IPS DF 6.9 (cell line): ENCODE measurements around the gene PBRM1.

ENCODE experiments used
- DNase-seq: peaks from one replicate; pipeline ENCODE4 v3.0.0-alpha.2; 2013; ENCODE audit warnings: low read depth, low spot score
- H3K27ac ChIP-seq: one replicate; pipeline ENCODE4 v1.5.1; 2013; ENCODE audit warnings: low read length, control low read depth
- H3K27me3 ChIP-seq: 2 replicates; pipeline ENCODE4 v1.6.1; 2013; ENCODE audit warnings: mild to moderate bottlenecking, low read length; ENCODE audit not compliant: control insufficient read depth, insufficient read depth
- H3K36me3 ChIP-seq: 2 replicates; pipeline ENCODE4 v1.6.1; 2013; ENCODE audit warnings: low read length; ENCODE audit not compliant: control insufficient read depth, insufficient read depth
- H3K4me1 ChIP-seq: 2 replicates; pipeline ENCODE4 v1.6.1; 2013; ENCODE audit warnings: low read length; ENCODE audit not compliant: control insufficient read depth, insufficient read depth
- H3K4me3 ChIP-seq: 2 replicates; pipeline ENCODE4 v1.5.1; 2013; ENCODE audit warnings: mild to moderate bottlenecking, low read length
- H3K9me3 ChIP-seq: 2 replicates; pipeline ENCODE4 v1.6.1; 2013; ENCODE audit warnings: low read length, inconsistent platforms; ENCODE audit not compliant: control insufficient read depth, insufficient read depth
- WGBS: extraction: QIAGEN DNeasy Blood & Tissue Kit; methylation state at CpG from one replicate; pipeline ENCODE4 v1.1.7; 2013; ENCODE audit warnings: mixed read lengths, missing lambda C conversion rate; ENCODE audit not compliant: insufficient read length, insufficient coverage; 5-methylcytosine and 5-hydroxymethylcytosine counted together

PBRM1 gene

GRCh38 chr3:52703341-52703740 is 17.6 kb upstream of the PBRM1 start:
- Histone ChIP-seq H3K36me3 (no peaks in the 10 kb centered on the region), H3K4me1 (no peaks in the 10 kb centered on the region), H3K9me3 (no peaks in the 10 kb centered on the region), H3K27me3 (no peaks in the 10 kb centered on the region), H3K27ac (no peak overlapping the region), H3K4me3 (no peak overlapping the region)
- DNase-seq: no peak
- no CpG with 5 or more reads among the region's 7 CpGs for WGBS

GRCh38 chr3:52697632-52697965 is 11.9 kb upstream of the PBRM1 start:
- Histone ChIP-seq H3K36me3 (peaks cover 33% of the 10 kb centered on the region), H3K27ac (no peak overlapping the region), H3K9me3 (no peaks in the 10 kb centered on the region), H3K4me3 (no peak overlapping the region), H3K27me3 (no peaks in the 10 kb centered on the region), H3K4me1 (no peaks in the 10 kb centered on the region)
- no CpG with 5 or more reads among the region's 4 CpGs for WGBS
- no peak for DNase-seq

- no CpG with 5 or more reads among the region's 2 CpGs for WGBS
- H3K9me3 ChIP-seq: no peaks in the 10 kb centered on the region
- no peaks in the 10 kb centered on the region for H3K27me3 ChIP-seq
- no peaks in the 10 kb centered on the region for H3K4me1 ChIP-seq
- H3K4me3 ChIP-seq: no peak overlapping the region
- peaks cover 34% of the 10 kb centered on the region for H3K36me3 ChIP-seq
- no peak overlapping the region for H3K27ac ChIP-seq
- DNase-seq: no peak
Measured at GRCh38 chr3:52696830-52697631, 11.3 kb upstream of the PBRM1 start.

- H3K4me1 ChIP-seq: no peaks in the 10 kb centered on the region
- peaks cover 38% of the 10 kb centered on the region for H3K36me3 ChIP-seq
- H3K9me3 ChIP-seq: no peaks in the 10 kb centered on the region
- H3K4me3 ChIP-seq: no peak overlapping the region
- no peak for DNase-seq
- H3K27ac ChIP-seq: no peak overlapping the region
- WGBS: no CpG with 5 or more reads among the region's 4 CpGs
- no peaks in the 10 kb centered on the region for H3K27me3 ChIP-seq
Measured at GRCh38 chr3:52695798-52696671, 10.3 kb upstream of the PBRM1 start.

GRCh38 chr3:52694528-52695189 is 8.9 kb upstream of the PBRM1 start:
- no CpG with 5 or more reads among the region's 7 CpGs for WGBS
- Histone ChIP-seq H3K9me3 (no peaks in the 10 kb centered on the region), H3K27ac (no peak overlapping the region), H3K27me3 (no peaks in the 10 kb centered on the region), H3K4me1 (no peaks in the 10 kb centered on the region), H3K36me3 (peaks cover 47% of the 10 kb centered on the region), H3K4me3 (no peak overlapping the region)
- no peak for DNase-seq

- Histone ChIP-seq H3K36me3 (peaks cover 63% of the 10 kb centered on the region), H3K27me3 (no peaks in the 10 kb centered on the region), H3K4me3 (no peak overlapping the region), H3K27ac (no peak overlapping the region), H3K9me3 (no peaks in the 10 kb centered on the region), H3K4me1 (no peaks in the 10 kb centered on the region)
- DNase-seq: no peak
Measured at GRCh38 chr3:52693071-52693470, 7.4 kb upstream of the PBRM1 start.

GRCh38 chr3:52690560-52690959 is 4.8 kb upstream of the PBRM1 start:
- H3K4me1 ChIP-seq: no peaks in the 10 kb centered on the region
- WGBS: no CpG with 5 or more reads among the region's 2 CpGs
- H3K27me3 ChIP-seq: no peaks in the 10 kb centered on the region

GRCh38 chr3:52689151-52689550 is 3.4 kb upstream of the PBRM1 start:
- Histone ChIP-seq H3K4me3 (no peak overlapping the region), H3K27ac (no peak overlapping the region), H3K4me1 (no peaks in the 10 kb centered on the region), H3K9me3 (no peaks in the 10 kb centered on the region), H3K36me3 (peaks cover 51% of the 10 kb centered on the region), H3K27me3 (no peaks in the 10 kb centered on the region)
- no CpG with 5 or more reads among the region's 3 CpGs for WGBS
- DNase-seq: no peak

More at GRCh38 chr3:52690560-52690959, 4.8 kb upstream of the PBRM1 start:
- Histone ChIP-seq H3K27ac (no peak overlapping the region), H3K4me3 (no peak overlapping the region), H3K9me3 (no peaks in the 10 kb centered on the region), H3K36me3 (peaks cover 62% of the 10 kb centered on the region)
- DNase-seq: no peak

GRCh38 chr3:52688266-52688665 is 2.6 kb upstream of the PBRM1 start:
- Histone ChIP-seq H3K27me3 (no peaks in the 10 kb centered on the region), H3K4me1 (no peaks in the 10 kb centered on the region), H3K4me3 (no peak overlapping the region), H3K9me3 (no peaks in the 10 kb centered on the region), H3K27ac (no peak overlapping the region), H3K36me3 (peaks cover 46% of the 10 kb centered on the region)
- WGBS: no CpG with 5 or more reads among the region's 6 CpGs
- no peak for DNase-seq

GRCh38 chr3:52685285-52685708 is 416 bp downstream of the PBRM1 start:
- peak; percentile 25 for DNase-seq

More at GRCh38 chr3:52685285-52685708, 416 bp downstream of the PBRM1 start:
- peaks cover 28% of the 10 kb centered on the region; the same call in 1 of the 2 replicates for H3K36me3 ChIP-seq
- H3K4me1 ChIP-seq: no peaks in the 10 kb centered on the region
- WGBS: no CpG with 5 or more reads among the region's 41 CpGs
- peak overlapping the region; percentile 95; the same call in 1 of the 2 replicates for H3K4me3 ChIP-seq
- no peak overlapping the region for H3K27ac ChIP-seq
- no peaks in the 10 kb centered on the region for H3K9me3 ChIP-seq
- no peaks in the 10 kb centered on the region for H3K27me3 ChIP-seq
